ENCODE measurements around the gene ARL3.

Gene ARL3

GRCh38 chr10:102634686-102635085 is 79.5 kb downstream of the ARL3 start:
- DNase-seq (ENCODE audit: low read depth): no peak

GRCh38 chr10:102633848-102634247 is 80.3 kb downstream of the ARL3 start:
- DNase-seq (ENCODE audit: low read depth): no peak

GRCh38 chr10:102633287-102633686 is 80.9 kb downstream of the ARL3 start:
- DNase-seq (ENCODE audit: low read depth): no peak

DNA sequence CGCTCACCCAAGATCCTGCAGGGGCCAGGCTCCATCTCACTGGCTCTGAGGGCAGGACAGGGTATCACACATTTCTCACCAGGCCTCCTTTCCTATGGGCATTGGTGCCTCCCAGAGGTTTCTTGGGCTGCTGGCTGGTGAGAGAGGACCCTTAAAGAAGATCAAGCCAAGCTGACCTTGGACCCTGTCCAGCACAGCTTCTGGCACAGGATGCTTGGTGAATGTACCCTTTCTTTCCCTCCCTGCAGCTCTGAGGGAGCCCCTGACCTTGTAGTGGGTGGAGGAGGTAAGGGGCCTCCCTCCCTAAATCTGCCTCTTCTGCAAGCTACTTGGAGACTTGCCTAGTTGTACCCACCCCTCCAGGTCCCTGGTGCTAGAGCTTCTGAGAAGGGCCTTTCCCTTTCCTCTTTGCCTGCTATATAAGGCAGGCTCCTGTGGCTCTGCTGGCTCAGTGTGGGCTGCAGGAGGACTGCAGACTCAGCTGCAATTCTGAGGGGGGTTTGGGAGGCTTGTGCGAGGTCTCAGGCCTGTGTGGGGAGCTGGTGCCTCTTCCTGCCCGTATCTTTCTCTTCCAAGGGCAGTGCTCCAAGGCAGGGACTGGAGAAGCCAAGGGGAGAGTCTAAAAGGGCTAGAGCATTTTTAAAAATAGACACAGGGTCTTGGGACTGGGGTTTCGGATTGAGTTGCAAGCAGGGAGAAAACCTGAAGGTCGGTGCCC is 81.6 kb downstream of the ARL3 start:
- DNase-seq (ENCODE audit: low read depth): no peak

DNA sequence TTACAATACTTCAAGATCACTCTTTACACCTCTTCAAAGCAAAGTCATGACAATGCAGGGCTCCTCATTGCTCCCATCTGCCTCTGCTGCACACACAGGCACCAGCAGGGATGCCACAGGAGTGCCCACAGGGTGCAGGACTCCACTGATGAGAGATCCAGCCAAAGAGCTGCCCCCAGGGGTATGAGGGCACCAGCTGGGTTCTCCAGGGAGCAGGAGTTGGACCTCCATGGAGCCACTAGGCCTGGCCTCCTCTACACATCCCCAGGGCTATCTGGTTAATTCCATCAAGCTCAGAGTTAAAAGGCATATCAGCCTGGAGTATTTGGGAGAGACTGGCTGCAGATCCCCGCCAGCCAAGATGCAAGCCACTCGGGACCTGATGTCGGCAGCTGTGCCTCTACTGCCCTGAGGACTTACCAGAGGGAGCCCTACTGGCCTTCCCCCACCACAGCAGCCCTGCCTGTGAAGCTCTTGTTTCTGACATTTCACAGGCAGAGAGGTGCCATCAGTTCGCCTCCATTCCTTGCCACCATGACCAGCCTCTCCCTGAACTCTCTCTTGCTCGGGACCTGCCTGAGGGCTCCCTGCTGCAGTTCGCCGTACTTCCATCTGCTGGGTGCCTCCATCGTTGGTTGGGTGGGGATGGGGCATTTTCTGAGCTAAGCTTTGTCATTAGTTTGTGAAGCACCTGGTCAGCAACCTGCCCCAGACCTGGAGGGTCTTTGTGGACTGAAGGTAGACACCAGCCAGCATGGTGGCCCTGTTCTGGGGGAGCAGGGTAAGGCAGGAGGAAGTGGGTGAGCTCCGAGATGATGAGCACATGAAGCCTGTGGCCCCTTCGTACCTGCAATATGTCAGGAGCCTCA is 82.4 kb downstream of the ARL3 start:
- DNase-seq (ENCODE audit: low read depth): no peak

DNA sequence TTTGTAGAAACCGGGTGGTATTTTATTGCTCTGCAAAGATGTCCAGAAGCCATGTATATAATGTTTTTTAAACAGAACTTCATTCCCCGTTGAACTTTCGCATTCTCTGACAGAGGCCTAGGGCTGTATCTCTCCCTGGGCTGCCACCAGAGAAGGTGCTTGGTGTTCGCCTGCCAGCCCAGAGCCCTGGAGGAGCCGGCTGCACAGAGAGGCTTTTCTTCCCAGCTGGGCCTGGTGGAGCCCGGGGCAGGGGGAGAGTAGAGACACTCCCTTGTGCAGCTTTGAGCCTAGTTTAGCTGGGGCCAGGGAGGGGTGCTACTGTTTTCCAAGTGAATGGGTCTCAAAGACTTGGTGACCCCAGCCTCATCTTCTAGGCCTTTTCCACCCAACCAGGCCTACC is 83.5 kb downstream of the ARL3 start:
- DNase-seq (ENCODE audit: low read depth): no peak

DNA sequence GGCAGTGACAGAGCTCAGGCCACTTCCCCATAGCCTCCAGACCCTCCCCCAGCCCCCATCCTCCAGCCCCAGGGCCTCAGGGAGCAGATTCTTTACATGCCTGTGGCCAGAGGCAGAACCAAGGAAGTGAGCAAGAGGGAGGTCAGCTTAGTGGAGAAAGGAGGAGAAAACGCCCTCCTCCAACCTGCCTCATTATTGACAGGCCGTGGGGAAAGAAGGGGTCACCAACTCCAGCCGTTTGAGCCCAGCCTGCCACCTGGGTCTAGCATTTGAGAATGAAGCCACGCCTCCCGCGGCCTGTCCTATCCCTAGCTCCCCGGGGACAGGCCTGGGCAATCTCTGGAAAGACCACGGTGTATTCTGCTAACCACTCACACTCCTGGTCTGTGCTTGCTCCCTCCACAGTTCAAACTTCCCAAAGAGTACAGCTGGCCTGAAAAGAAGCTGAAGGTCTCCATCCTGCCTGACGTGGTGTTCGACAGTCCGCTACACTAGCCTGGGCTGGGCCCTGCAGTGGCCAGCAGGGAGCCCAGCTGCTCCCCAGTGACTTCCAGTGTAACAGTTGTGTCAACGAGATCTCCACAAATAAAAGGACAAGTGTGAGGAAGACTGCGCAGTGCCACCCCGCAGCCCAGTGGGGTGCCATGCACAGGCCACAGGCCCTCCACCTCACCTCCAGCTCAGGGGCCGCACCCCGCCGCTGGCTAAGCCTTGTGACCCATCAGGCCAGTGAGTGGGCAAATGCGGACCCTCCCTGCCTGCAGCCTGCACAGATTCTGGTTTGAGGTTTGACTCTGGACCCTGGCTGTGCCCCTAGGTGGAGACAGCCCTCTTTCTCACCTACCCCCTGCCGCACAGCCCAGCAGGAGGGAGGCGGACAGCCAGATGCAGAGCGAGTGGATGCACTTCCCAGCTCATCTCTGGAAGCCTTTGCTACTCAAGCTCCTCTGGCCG is 84.3 kb downstream of the ARL3 start:
- no peak for DNase-seq (ENCODE audit: low read depth)

- no peak for DNase-seq (ENCODE audit: low read depth)
These were observed 85.7 kb downstream of the ARL3 start for GRCh38 chr10:102628451-102628911.

DNA sequence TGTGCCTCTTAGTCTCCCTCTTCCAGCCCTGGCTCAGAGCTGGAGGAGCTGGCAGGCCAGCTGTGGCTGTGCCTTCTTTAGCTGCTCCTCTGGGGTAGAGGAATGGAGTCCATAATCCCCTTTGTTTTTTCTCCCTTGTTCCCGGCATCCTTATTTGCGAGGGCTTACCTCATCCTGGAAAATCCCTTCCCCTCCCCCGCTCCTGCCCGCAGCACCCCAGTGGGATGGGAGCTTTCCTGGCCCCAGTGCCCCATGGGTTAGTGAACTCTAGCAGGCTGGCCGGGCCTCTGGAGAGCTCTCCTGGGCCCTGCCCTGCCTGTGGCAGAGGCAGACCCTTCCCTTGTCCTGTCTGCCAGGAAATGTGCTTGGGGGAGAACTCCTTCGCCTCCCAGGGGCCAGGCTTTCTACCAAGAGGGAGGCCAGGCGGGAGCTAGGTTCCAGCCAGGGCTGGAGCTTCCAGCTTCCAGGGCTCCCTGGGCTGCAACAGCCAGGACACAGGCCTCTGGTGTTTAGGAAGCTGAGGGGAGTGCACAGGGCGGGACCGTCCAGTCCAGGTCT is 86.4 kb downstream of the ARL3 start:
- DNase-seq (ENCODE audit: low read depth): no peak

GRCh38 chr10:102627291-102627735 is 86.9 kb downstream of the ARL3 start:
- no peak for DNase-seq (ENCODE audit: low read depth)

DNA sequence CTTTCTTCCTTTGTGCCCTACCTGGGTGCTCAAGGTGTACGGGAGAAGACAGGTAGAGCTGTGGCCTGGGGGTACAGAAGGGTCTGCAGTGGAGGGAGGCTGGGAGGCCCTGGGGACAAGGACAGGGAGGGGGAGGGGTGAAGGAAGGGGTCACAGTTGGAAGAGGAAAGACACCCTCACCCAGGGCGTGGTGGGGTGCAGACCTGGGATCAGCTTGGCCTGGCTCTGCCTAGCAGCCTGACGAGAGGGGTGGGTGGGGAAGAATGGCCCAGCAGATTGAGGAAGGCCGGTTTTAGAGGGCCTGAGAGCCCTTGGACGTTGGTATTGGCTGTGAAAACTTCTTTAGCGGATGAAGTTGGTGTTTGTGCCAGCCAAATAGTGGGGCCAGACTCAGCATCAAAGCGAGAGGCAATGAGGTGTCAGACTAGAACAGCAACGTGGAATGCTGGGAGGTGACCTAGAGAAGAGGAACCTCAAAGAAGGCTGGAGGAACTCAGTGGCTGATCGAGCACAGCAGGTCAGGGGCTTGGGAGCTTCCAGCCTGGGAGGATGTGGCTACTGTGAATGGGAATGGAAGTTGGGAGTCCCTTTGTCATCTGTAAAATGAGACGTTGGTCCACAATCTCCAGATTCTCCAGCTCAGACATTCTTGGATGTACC is 88.0 kb downstream of the ARL3 start:
- DNase-seq (ENCODE audit: low read depth): no peak

GRCh38 chr10:102624751-102625645 is 89.2 kb downstream of the ARL3 start:
- no peak for DNase-seq (ENCODE audit: low read depth)

GRCh38 chr10:102624094-102624493 is 90.1 kb downstream of the ARL3 start:
- no peak for DNase-seq (ENCODE audit: low read depth)

Measured in activated T-cell treated with anti-CD3 and anti-CD28 coated beads for 24 hours (primary cell).